Fibroblast of lung (primary cell): ENCODE data around the gene COLEC11.

ENCODE experiments used
- EZH2 ChIP-seq: IDR thresholded peaks from 2 replicates; pipeline ENCODE4 v1.5.1; 2012; ENCODE audit warnings: low read length, control low read depth, mild to moderate bottlenecking; ENCODE audit errors: missing control alignments
- TF ChIP-seq, protein P1 (sequence below), 2 donors: IDR thresholded peaks in 1 of 2; conservative IDR thresholded peaks in 1 of 2; 1 replicate in 1 of 2; 2 replicates in 1 of 2; pipeline ENCODE4 v1.5.1; 2011 to 2012; ENCODE audit warnings: low read length in 2 of 2, control low read depth in 1 of 2, inconsistent platforms in 1 of 2, low read depth in 1 of 2, mild to moderate bottlenecking in 1 of 2

DNA sequence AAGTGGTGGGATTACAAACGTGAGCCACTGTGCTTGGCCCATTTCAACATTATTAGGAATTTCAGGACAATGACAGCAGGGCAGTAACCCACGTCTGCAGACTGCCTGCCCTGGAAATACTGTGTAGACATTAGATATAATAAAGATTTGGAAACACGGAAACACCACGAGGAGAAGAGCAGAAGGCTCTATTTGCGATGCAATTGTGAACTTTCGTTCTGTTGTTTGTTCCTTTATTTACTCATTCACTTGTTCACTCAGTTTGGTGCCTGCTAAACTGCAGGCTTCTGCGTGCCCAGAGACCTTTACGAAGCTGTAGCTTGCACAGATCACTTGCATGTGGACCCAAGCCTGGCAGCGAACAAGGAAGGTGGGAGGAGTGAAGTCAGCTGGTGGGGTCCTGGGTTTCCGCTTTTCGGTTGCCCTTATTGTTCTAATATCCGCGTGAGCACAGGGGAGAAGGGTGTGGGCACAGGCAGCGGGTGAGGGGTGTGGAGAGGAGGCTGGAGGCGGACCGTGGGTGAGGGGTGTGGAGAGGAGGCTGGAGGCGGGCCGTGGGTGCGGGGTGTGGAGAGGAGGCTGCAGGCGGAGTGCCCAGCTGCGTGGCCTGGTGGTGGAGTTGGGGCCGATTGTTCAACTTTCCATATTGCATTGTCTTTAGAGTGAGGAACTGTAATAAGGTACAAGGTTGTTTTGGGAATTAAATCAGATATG is 3.4 kb downstream of the COLEC11 start:
- TF ChIP-seq, protein P1, sequence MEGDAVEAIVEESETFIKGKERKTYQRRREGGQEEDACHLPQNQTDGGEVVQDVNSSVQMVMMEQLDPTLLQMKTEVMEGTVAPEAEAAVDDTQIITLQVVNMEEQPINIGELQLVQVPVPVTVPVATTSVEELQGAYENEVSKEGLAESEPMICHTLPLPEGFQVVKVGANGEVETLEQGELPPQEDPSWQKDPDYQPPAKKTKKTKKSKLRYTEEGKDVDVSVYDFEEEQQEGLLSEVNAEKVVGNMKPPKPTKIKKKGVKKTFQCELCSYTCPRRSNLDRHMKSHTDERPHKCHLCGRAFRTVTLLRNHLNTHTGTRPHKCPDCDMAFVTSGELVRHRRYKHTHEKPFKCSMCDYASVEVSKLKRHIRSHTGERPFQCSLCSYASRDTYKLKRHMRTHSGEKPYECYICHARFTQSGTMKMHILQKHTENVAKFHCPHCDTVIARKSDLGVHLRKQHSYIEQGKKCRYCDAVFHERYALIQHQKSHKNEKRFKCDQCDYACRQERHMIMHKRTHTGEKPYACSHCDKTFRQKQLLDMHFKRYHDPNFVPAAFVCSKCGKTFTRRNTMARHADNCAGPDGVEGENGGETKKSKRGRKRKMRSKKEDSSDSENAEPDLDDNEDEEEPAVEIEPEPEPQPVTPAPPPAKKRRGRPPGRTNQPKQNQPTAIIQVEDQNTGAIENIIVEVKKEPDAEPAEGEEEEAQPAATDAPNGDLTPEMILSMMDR (conservative IDR thresholded peaks at IDR 0.05 in 1 of 2, IDR thresholded peaks at IDR 0.05 in 1 of 2; ENCODE audit: low read depth in 1 of 2, low read length in 2 of 2) = no peak
- no peak for TF ChIP-seq EZH2
